HEK293 (cell line): ENCODE results near the gene SLC35B1.
"Not testable (repeated sequence)": the region's sequence is repeated elsewhere in the genome, so short reads cannot be mapped to it uniquely, and the experiment has no call there.

ENCODE experiments used
- BCL11A ChIP-seq: fragments of 450-650 bp; formaldehyde crosslinking; IDR thresholded peaks from 2 replicates; pipeline ENCODE4 v1.5.1; 2016; ENCODE audit warnings: low read depth, missing biosample characterization, missing genetic modification characterization
- PRDM1 ChIP-seq: fragments of 450-650 bp; formaldehyde crosslinking; IDR thresholded peaks from 2 replicates; pipeline ENCODE4; 2016; ENCODE audit warnings: missing biosample characterization, missing genetic modification characterization
- ZNF629 ChIP-seq: fragments of 450-650 bp; formaldehyde crosslinking; IDR thresholded peaks from 2 replicates; pipeline ENCODE4 v1.5.1; 2017; ENCODE audit warnings: missing biosample characterization, missing genetic modification characterization
- TF ChIP-seq, protein P1 (sequence below): fragments of 450-650 bp; formaldehyde crosslinking; IDR thresholded peaks from 2 replicates; pipeline ENCODE4 v1.5.1; 2016; ENCODE audit warnings: missing biosample characterization, missing genetic modification characterization
- TF ChIP-seq, protein P2 (sequence below): fragments of 450-650 bp; formaldehyde crosslinking; IDR thresholded peaks from 2 replicates; pipeline ENCODE4 v1.5.1; 2016; ENCODE audit warnings: missing biosample characterization, missing genetic modification characterization

DNA sequence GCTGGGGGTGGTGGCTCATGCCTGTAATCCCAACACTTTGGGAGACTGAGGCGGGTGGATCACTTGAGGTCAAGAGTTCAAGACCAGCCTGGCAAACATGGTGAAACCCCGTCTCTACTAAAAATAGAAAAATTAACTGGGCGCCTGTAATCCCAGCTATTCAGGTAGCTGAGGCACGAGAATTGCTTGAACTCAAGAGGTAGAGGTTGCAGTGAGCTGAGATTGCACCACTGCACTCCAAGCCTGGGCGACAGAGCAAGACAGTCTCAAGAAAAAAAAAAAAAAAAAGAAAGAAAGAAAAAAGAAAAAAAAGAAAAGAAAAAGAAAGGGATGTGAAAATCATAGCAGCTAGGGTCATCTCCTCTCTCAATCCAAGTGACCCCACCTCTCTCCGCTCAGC is 16.8 kb upstream of the SLC35B1 start:
- TF ChIP-seq BCL11A (tag by site-specific recombination); ZNF629 (tag by site-specific recombination); PRDM1: not testable (repeated sequence)
- TF ChIP-seq, protein P1, sequence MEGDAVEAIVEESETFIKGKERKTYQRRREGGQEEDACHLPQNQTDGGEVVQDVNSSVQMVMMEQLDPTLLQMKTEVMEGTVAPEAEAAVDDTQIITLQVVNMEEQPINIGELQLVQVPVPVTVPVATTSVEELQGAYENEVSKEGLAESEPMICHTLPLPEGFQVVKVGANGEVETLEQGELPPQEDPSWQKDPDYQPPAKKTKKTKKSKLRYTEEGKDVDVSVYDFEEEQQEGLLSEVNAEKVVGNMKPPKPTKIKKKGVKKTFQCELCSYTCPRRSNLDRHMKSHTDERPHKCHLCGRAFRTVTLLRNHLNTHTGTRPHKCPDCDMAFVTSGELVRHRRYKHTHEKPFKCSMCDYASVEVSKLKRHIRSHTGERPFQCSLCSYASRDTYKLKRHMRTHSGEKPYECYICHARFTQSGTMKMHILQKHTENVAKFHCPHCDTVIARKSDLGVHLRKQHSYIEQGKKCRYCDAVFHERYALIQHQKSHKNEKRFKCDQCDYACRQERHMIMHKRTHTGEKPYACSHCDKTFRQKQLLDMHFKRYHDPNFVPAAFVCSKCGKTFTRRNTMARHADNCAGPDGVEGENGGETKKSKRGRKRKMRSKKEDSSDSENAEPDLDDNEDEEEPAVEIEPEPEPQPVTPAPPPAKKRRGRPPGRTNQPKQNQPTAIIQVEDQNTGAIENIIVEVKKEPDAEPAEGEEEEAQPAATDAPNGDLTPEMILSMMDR (tag by site-specific recombination) = not testable (repeated sequence)
- TF ChIP-seq, protein P2, sequence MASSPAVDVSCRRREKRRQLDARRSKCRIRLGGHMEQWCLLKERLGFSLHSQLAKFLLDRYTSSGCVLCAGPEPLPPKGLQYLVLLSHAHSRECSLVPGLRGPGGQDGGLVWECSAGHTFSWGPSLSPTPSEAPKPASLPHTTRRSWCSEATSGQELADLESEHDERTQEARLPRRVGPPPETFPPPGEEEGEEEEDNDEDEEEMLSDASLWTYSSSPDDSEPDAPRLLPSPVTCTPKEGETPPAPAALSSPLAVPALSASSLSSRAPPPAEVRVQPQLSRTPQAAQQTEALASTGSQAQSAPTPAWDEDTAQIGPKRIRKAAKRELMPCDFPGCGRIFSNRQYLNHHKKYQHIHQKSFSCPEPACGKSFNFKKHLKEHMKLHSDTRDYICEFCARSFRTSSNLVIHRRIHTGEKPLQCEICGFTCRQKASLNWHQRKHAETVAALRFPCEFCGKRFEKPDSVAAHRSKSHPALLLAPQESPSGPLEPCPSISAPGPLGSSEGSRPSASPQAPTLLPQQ = not testable (repeated sequence)
